H1 (cell line): Measurements from ENCODE around the gene RASGEF1B. TPM values are rescaled to one million over a fixed set of nuclear protein-coding genes. Genes with fewer than 3 reads are reported as not detected.

ENCODE experiments used
- CTCF ChIA-PET: fragments of 300-600 bp; sonication (Branson Sonifier 250); formaldehyde crosslinking; loops from one replicate; lab custom pipeline; 2021; ENCODE audit not compliant: partially characterized antibody; lab: Charles Lee
- POLR2A ChIA-PET: fragments of 300-600 bp; sonication (Branson Sonifier 250); formaldehyde crosslinking; loops from one replicate; lab custom pipeline; 2021; ENCODE audit warnings: inconsistent platforms; ENCODE audit not compliant: partially characterized antibody; lab: Charles Lee
- DNase-seq, 2 experiments: peaks; one replicate each; pipeline versions ENCODE4 v3.0.0 to v3.0.0-alpha.2; 2010 to 2022; ENCODE audit warnings: low spot score in 2 of 2, low read depth in 1 of 2, mixed read lengths in 1 of 2
- FAIRE-seq: peaks from 2 replicates; lab custom pipeline; 2011; peaks lifted over from hg19 to GRCh38; lab: Jason Lieb, UNC
- H2AFZ ChIP-seq: 2 replicates; pipeline ENCODE4 v1.8.1; 2012; ENCODE audit warnings: low read length, inconsistent platforms
- H2AK5ac ChIP-seq: 2 replicates; pipeline ENCODE4 v1.6.1; 2013; ENCODE audit warnings: low read depth, low read length
- H2BK120ac ChIP-seq: replicated peaks from 2 replicates; pipeline ENCODE3; 2013; ENCODE audit warnings: low read depth, low read length, inconsistent platforms
- H2BK12ac ChIP-seq: 2 replicates; pipeline ENCODE4 v1.6.1; 2013; ENCODE audit warnings: low read depth, low read length
- H2BK15ac ChIP-seq: 2 replicates; pipeline ENCODE4 v1.6.1; 2013; ENCODE audit warnings: low read length
- H2BK20ac ChIP-seq: 2 replicates; pipeline ENCODE4 v1.6.1; 2013; ENCODE audit warnings: low read length
- H2BK5ac ChIP-seq: 2 replicates; pipeline ENCODE4 v1.6.1; 2013; ENCODE audit warnings: low read depth, low read length
- H3K14ac ChIP-seq: 2 replicates; pipeline ENCODE4 v1.6.1; 2013; ENCODE audit warnings: inconsistent platforms; ENCODE audit not compliant: insufficient read length
- H3K18ac ChIP-seq: 2 replicates; pipeline ENCODE4 v1.6.1; 2013; ENCODE audit warnings: low read length; ENCODE audit errors: extremely low read depth
- H3K23ac ChIP-seq: 2 replicates; pipeline ENCODE4 v1.6.1; 2013; ENCODE audit warnings: inconsistent platforms; ENCODE audit not compliant: insufficient read length
- H3K23me2 ChIP-seq: 2 replicates; pipeline ENCODE4 v1.6.1; 2013; ENCODE audit warnings: low read depth, low read length
- H3K27ac ChIP-seq: 2 replicates; pipeline ENCODE4 v1.6.1; 2011; ENCODE audit warnings: low read depth, low read length, inconsistent platforms
- H3K27me3 ChIP-seq, 4 experiments: replicated peaks in 1 of 4; 1 replicate in 1 of 4; 2 replicates in 3 of 4; pipeline versions ENCODE4 v1.6.1 to v1.8.1; 2011 to 2013; ENCODE audit warnings: low read length in 3 of 4, mild to moderate bottlenecking in 3 of 4, inconsistent platforms in 2 of 4, mixed read lengths in 2 of 4, moderate library complexity in 1 of 4; ENCODE audit not compliant: control insufficient read depth in 3 of 4, insufficient read depth in 3 of 4; ENCODE audit errors: extremely low read depth in 1 of 4
- H3K36me3 ChIP-seq, 4 experiments: 2 replicates each; pipeline versions ENCODE4 v1.6.1 to v1.8.1; 2011 to 2013; ENCODE audit warnings: mild to moderate bottlenecking in 4 of 4, low read length in 3 of 4, moderate library complexity in 2 of 4, control low read depth in 1 of 4, inconsistent platforms in 1 of 4; ENCODE audit not compliant: insufficient read depth in 4 of 4, control insufficient read depth in 2 of 4
- H3K4ac ChIP-seq: replicated peaks from 2 replicates; pipeline ENCODE3; 2013; ENCODE audit warnings: low read length, low read depth, mixed read lengths, inconsistent platforms; ENCODE audit not compliant: insufficient read length
- H3K4me1 ChIP-seq, 4 experiments: replicated peaks in 1 of 4; 1 replicate in 1 of 4; 2 replicates in 3 of 4; pipeline versions ENCODE4 v1.6.1 to v1.8.1; 2011 to 2013; ENCODE audit warnings: low read length in 3 of 4, inconsistent platforms in 2 of 4, mixed read lengths in 1 of 4; ENCODE audit not compliant: insufficient read depth in 4 of 4, control insufficient read depth in 3 of 4
- H3K4me2 ChIP-seq, 2 experiments: 2 replicates each; pipeline versions ENCODE4 v1.6.1 to v1.8.1; 2011 to 2013; ENCODE audit warnings: low read depth in 2 of 2, low read length in 2 of 2, control low read depth in 1 of 2, inconsistent platforms in 1 of 2, mild to moderate bottlenecking in 1 of 2; ENCODE audit not compliant: insufficient read depth in 1 of 2
- H3K4me3 ChIP-seq, 4 experiments: fragments of 200-600, 300-600 bp in 1 of 4; sonication (generic), shearing (Covaris generic), sonication (Bioruptor Twin) in 1 of 4; 2 replicates each; pipeline versions ENCODE4 v1.5.1 to v1.8.1; 2011 to 2016; ENCODE audit warnings: low read length in 4 of 4, low read depth in 3 of 4, control low read depth in 2 of 4, inconsistent platforms in 2 of 4, mild to moderate bottlenecking in 2 of 4, mixed read lengths in 1 of 4, moderate library complexity in 1 of 4; ENCODE audit not compliant: insufficient read depth in 2 of 4; ENCODE audit errors: extremely low read depth in 1 of 4
- H3K56ac ChIP-seq: replicated peaks from 2 replicates; pipeline ENCODE3; 2013; ENCODE audit warnings: low read depth, mild to moderate bottlenecking, mixed read lengths, low read length, inconsistent platforms; ENCODE audit not compliant: insufficient read length
- H3K79me1 ChIP-seq: 2 replicates; pipeline ENCODE4 v1.6.1; 2013; ENCODE audit warnings: low read depth, low read length, control low read depth
- H3K79me2 ChIP-seq, 2 experiments: 2 replicates each; pipeline versions ENCODE4 v1.6.1 to v1.8.1; 2012 to 2013; ENCODE audit warnings: low read length in 2 of 2, mild to moderate bottlenecking in 2 of 2, inconsistent platforms in 1 of 2; ENCODE audit not compliant: insufficient read depth in 2 of 2, control insufficient read depth in 1 of 2
- H3K9ac ChIP-seq, 4 experiments: replicated peaks in 1 of 4; 1 replicate in 1 of 4; 2 replicates in 3 of 4; pipeline versions ENCODE4 v1.6.1 to v1.8.1; 2011 to 2013; ENCODE audit warnings: low read depth in 3 of 4, low read length in 3 of 4, control low read depth in 2 of 4, mild to moderate bottlenecking in 2 of 4, moderate library complexity in 2 of 4, inconsistent platforms in 1 of 4; ENCODE audit errors: extremely low read depth in 1 of 4
- H3K9me3 ChIP-seq, 2 experiments: 2 replicates each; pipeline versions ENCODE4 v1.6.1 to v1.8.1; 2012 to 2013; ENCODE audit warnings: mild to moderate bottlenecking in 2 of 2, moderate library complexity in 2 of 2, control low read depth in 1 of 2, inconsistent platforms in 1 of 2, low read depth in 1 of 2, low read length in 1 of 2, mixed read lengths in 1 of 2; ENCODE audit not compliant: insufficient read depth in 2 of 2
- H4K20me1 ChIP-seq, 2 experiments: replicated peaks in 1 of 2; 2 replicates each; pipeline versions ENCODE3 to v1.8.1; 2011 to 2013; ENCODE audit warnings: inconsistent platforms in 2 of 2, low read length in 2 of 2, mild to moderate bottlenecking in 1 of 2; ENCODE audit not compliant: insufficient read depth in 2 of 2, control insufficient read depth in 1 of 2
- H4K5ac ChIP-seq: 2 replicates; pipeline ENCODE4 v1.6.1; 2013; ENCODE audit warnings: low read length, low read depth, mixed read lengths, inconsistent platforms; ENCODE audit not compliant: insufficient read length
- H4K8ac ChIP-seq: 2 replicates; pipeline ENCODE4 v1.8.0; 2013; ENCODE audit warnings: mild to moderate bottlenecking, moderate library complexity, low read length, inconsistent platforms; ENCODE audit not compliant: insufficient read depth; ENCODE audit errors: extremely low read depth
- H4K91ac ChIP-seq: replicated peaks from 2 replicates; pipeline ENCODE3; 2013; ENCODE audit warnings: low read length, mixed read lengths, inconsistent platforms; ENCODE audit not compliant: insufficient read length
- CHD2 ChIP-seq: IDR thresholded peaks from 2 replicates; pipeline ENCODE4 v1.6.1; 2012; ENCODE audit warnings: low read length, improper control_type of control experiment
- CTBP2 ChIP-seq: IDR thresholded peaks from 2 replicates; pipeline ENCODE4 v1.7.0; 2011; ENCODE audit warnings: borderline replicate concordance, mild to moderate bottlenecking, moderate library complexity, mixed read lengths, low read length; ENCODE audit not compliant: insufficient read depth, insufficient read length
- RAD21 ChIP-seq, 2 experiments: IDR thresholded peaks in 1 of 2; conservative IDR thresholded peaks in 1 of 2; 2 replicates each; pipeline ENCODE4 v1.6.1; 2011; ENCODE audit warnings: low read depth in 2 of 2, low read length in 2 of 2, improper control_type of control experiment in 1 of 2, inconsistent platforms in 1 of 2, mild to moderate bottlenecking in 1 of 2, moderate library complexity in 1 of 2
- RFX5 ChIP-seq: IDR thresholded peaks from 2 replicates; pipeline ENCODE4 v1.6.1; 2011; ENCODE audit warnings: low read depth, low read length, improper control_type of control experiment, borderline replicate concordance
- RNF2 ChIP-seq: fragments of 200-900, 300-1000 bp; sonication (generic); IDR thresholded peaks from 2 replicates; pipeline ENCODE4 v1.7.1; 2016; ENCODE audit warnings: borderline replicate concordance, low read depth, mild to moderate bottlenecking, antibody characterized with exemption, low read length; ENCODE audit not compliant: poor library complexity, severe bottlenecking; ENCODE audit errors: missing control alignments
- SRF ChIP-seq: IDR thresholded peaks from 2 replicates; pipeline ENCODE4 v1.6.1; 2011; ENCODE audit warnings: mild to moderate bottlenecking, low read depth, low read length, moderate library complexity
- WGBS, 2 experiments: shearing (Covaris generic) in 1 of 2; methylation state at CpG; one replicate each; pipeline versions ENCODE4 v1.1.6 to v1.1.7; 2013 to 2015; ENCODE audit warnings: low lambda C conversion rate in 2 of 2, mixed read lengths in 2 of 2, inconsistent platforms in 1 of 2, low coverage in 1 of 2, missing lambda C conversion rate in 1 of 2; ENCODE audit not compliant: insufficient replicate concordance in 2 of 2, insufficient coverage in 1 of 2, insufficient read length in 1 of 2; ENCODE audit errors: extremely low coverage in 1 of 2, missing lambda C conversion rate in 1 of 2; 5-methylcytosine and 5-hydroxymethylcytosine counted together
- polyA plus RNA-seq, 7 experiments: library from polyadenylated mRNA; depleted of rRNA in 3 of 7; stranded (reverse) in 5 of 7; unstranded in 2 of 7; fragments of >200 nt in 5 of 7; fragments of 200-250 nt in 2 of 7; gene quantifications; 1 replicate in 5 of 7; 2 replicates in 1 of 7; 4 replicates in 1 of 7; pipeline versions ENCODE4 v1.2.1 to v1.2.3, GENCODE V29; 2011 to 2013; ENCODE audit warnings: missing spikeins in 2 of 7, mixed read lengths in 2 of 7
- total RNA-seq: library from RNA; stranded (reverse); fragmentation: NEBNext Ultra II Directional; extraction: Animal tissue kit (Norgen Biotek cat#: 25700); gene quantifications from 2 replicates; pipeline ENCODE4 v1.2.1, GENCODE V29; 2021

RASGEF1B gene
- total and polyA plus RNA-seq, 2 of the 8 experiments (the other 6 are each of a cell fraction or from before 2014, with no cell fraction given): 1.6 to 4.7 TPM

GRCh38 chr4:81498551-81499099 is 26.9 kb upstream of the RASGEF1B start:
- no peak overlapping the region for H2BK120ac ChIP-seq
- no peak overlapping the region for H3K27ac ChIP-seq
- no peak overlapping the region for H2BK20ac ChIP-seq
- no peaks in the 10 kb centered on the region for H4K20me1 ChIP-seq
- FAIRE-seq (no peak), DNase-seq (no peak)
- no peaks in the 10 kb centered on the region for H3K27me3 ChIP-seq
- H3K18ac ChIP-seq: no peak overlapping the region
- H3K4me2 ChIP-seq: no peak overlapping the region
- no peaks in the 10 kb centered on the region for H3K23me2 ChIP-seq
- no peak overlapping the region for H3K4me3 ChIP-seq
- no peak overlapping the region for H3K14ac ChIP-seq
- peaks cover 0 to 3% (median 0%) of the 10 kb centered on the region in 4 experiments; a peak in 1 of 7 replicates for H3K4me1 ChIP-seq
- H4K91ac ChIP-seq: no peak overlapping the region
- H3K79me1 ChIP-seq: no peaks in the 10 kb centered on the region
- H2BK15ac ChIP-seq: no peak overlapping the region
- no peaks in the 10 kb centered on the region; a peak in 1 of 4 replicates for H3K9me3 ChIP-seq
- H3K23ac ChIP-seq: no peak overlapping the region
- no peak overlapping the region for H3K4ac ChIP-seq
- H4K8ac ChIP-seq: no peak overlapping the region
- no peak overlapping the region for H2BK5ac ChIP-seq
- WGBS, 2 experiments: 83% methylated on average over 1 of the region's 1 CpG; no CpG with 5 or more reads in 1 of the 2 experiments
- H2AFZ ChIP-seq: no peak overlapping the region
- H3K9ac ChIP-seq: no peak overlapping the region
- ChIA-PET CTCF (interaction anchor here (1.0 to 1.6 kb wide), 5 partner anchors 10 to 414 kb away, joined by 3 to 4 read pairs (median 3); no protein-coding TSS in a partner anchor), POLR2A (no interaction called here)
- H3K36me3 ChIP-seq: no peaks in the 10 kb centered on the region
- no peak overlapping the region for H3K56ac ChIP-seq
- H2BK12ac ChIP-seq: no peak overlapping the region
- H4K5ac ChIP-seq: no peak overlapping the region
- no peak overlapping the region for H2AK5ac ChIP-seq
- no peaks in the 10 kb centered on the region for H3K79me2 ChIP-seq
- no peak for TF ChIP-seq RFX5
- no peak for TF ChIP-seq SRF
- TF ChIP-seq RNF2: no peak
- TF ChIP-seq CHD2: no peak
- TF ChIP-seq CTBP2: no peak
- TF ChIP-seq RAD21 (IDR thresholded peaks at IDR 0.05 in 1 of 2, conservative IDR thresholded peaks at IDR 0.05 in 1 of 2; ENCODE audit: low read depth in 2 of 2, low read length in 2 of 2): no peak
